ENCODE data around the gene TMEM273. TPM values are rescaled to one million over a fixed set of nuclear protein-coding genes. Genes with fewer than 3 reads are reported as not detected.

Gene TMEM273
- total RNA-seq, 4 donors from 2014 or later: 11.6 to 36.8 (median 25.1) TPM

DNA sequence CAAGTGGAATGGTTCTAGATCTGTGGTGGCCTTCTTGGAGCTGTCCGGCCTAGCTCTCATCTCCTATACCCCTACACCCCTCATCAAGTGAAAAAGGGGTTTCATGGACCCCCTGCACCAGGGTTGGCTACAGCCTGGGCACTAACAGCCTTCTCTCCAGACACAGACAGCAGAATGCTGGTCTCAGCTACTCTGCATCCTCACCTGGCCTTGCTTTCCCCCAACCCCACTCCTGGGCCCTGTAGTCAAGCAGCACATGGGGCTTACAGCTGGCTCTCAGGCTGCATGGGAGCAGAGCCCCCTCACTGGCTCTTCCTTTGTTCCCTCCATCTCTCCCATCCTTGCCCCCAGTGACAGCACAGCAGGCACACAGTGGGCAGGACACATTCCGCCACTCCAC lies 20.8 kb upstream of the TMEM273 start:
- no peak overlapping the region for H3K27ac ChIP-seq (replicated peaks in 1 of 4)
- no peak for TF ChIP-seq EP300 (IDR thresholded peaks at IDR 0.05)
- no peak for TF ChIP-seq POLR2AphosphoS5 (IDR thresholded peaks at IDR 0.05)
- TF ChIP-seq, protein P1, sequence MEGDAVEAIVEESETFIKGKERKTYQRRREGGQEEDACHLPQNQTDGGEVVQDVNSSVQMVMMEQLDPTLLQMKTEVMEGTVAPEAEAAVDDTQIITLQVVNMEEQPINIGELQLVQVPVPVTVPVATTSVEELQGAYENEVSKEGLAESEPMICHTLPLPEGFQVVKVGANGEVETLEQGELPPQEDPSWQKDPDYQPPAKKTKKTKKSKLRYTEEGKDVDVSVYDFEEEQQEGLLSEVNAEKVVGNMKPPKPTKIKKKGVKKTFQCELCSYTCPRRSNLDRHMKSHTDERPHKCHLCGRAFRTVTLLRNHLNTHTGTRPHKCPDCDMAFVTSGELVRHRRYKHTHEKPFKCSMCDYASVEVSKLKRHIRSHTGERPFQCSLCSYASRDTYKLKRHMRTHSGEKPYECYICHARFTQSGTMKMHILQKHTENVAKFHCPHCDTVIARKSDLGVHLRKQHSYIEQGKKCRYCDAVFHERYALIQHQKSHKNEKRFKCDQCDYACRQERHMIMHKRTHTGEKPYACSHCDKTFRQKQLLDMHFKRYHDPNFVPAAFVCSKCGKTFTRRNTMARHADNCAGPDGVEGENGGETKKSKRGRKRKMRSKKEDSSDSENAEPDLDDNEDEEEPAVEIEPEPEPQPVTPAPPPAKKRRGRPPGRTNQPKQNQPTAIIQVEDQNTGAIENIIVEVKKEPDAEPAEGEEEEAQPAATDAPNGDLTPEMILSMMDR (IDR thresholded peaks at IDR 0.05): no peak
- no peak for TF ChIP-seq POLR2A (IDR thresholded peaks at IDR 0.05; ENCODE audit: low read depth)
- H3K4me3 ChIP-seq: no peak overlapping the region
- H3K4me1 ChIP-seq: no peaks in the 10 kb centered on the region
- peaks cover 0 to 20% (median 0%) of the 10 kb centered on the region in 4 donors for H3K27me3 ChIP-seq
- no peaks in the 10 kb centered on the region for H3K36me3 ChIP-seq
- no peak for DNase-seq (ENCODE audit: extremely low spot score)
- H3K9me3 ChIP-seq: no peaks in the 10 kb centered on the region
- intact Hi-C loops (cut with DNase I): no loop called here
- 97% methylated on average over 2 of the region's 2 CpGs for WGBS

GRCh38 chr10:49207936-49208487 lies 19.8 kb upstream of the TMEM273 start:
- DNase-seq (ENCODE audit: extremely low spot score): no peak
- intact Hi-C loops (cut with DNase I): no loop called here
- TF ChIP-seq, protein P1 (IDR thresholded peaks at IDR 0.05): no peak
- TF ChIP-seq EP300 (IDR thresholded peaks at IDR 0.05) (no peak), POLR2AphosphoS5 (IDR thresholded peaks at IDR 0.05) (no peak), POLR2A (IDR thresholded peaks at IDR 0.05; ENCODE audit: low read depth) (no peak)

DNA sequence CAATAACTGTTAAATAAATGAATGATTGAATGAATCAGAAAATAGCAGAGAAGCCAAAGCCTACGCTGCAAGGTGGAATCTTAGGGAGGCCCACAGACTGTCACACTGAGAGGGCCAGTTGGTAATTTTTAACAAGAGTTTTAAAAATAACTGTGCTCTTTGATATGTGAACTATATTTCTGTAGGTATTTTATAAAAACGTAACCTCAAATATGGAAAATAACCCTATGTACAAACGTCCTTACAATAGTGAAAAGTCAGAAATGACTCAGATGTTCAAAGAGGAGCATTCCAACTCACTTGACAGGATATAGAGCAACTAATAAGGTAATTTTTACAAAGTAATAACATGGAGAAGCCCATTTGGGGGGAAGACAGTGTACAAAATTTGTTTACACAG lies 18.9 kb upstream of the TMEM273 start:
- DNase-seq (ENCODE audit: extremely low spot score): no peak
- Histone ChIP-seq H3K9me3 (no peaks in the 10 kb centered on the region), H3K4me3 (no peak overlapping the region), H3K27ac (replicated peaks in 1 of 4) (no peak overlapping the region), H3K36me3 (no peaks in the 10 kb centered on the region), H3K4me1 (no peaks in the 10 kb centered on the region), H3K27me3 (peaks cover 0 to 14% (median 0%) of the 10 kb centered on the region in 4 donors)
- intact Hi-C loops (cut with DNase I): no loop called here
- TF ChIP-seq, protein P1 (IDR thresholded peaks at IDR 0.05): no peak
- TF ChIP-seq POLR2A (IDR thresholded peaks at IDR 0.05; ENCODE audit: low read depth): no peak
- TF ChIP-seq POLR2AphosphoS5 (IDR thresholded peaks at IDR 0.05): no peak
- TF ChIP-seq EP300 (IDR thresholded peaks at IDR 0.05): no peak
- 83% methylated on average over 3 of the region's 3 CpGs for WGBS

More at GRCh38 chr10:49207936-49208487, 19.8 kb upstream of the TMEM273 start:
- H3K9me3 ChIP-seq: no peaks in the 10 kb centered on the region
- H3K27me3 ChIP-seq: peaks cover 0 to 16% (median 0%) of the 10 kb centered on the region in 4 donors
- no peak overlapping the region for H3K27ac ChIP-seq (replicated peaks in 1 of 4)
- no peaks in the 10 kb centered on the region for H3K4me1 ChIP-seq
- WGBS: 75% methylated on average over 9 of the region's 9 CpGs
- no peaks in the 10 kb centered on the region for H3K36me3 ChIP-seq
- no peak overlapping the region for H3K4me3 ChIP-seq

GRCh38 chr10:49205206-49205605 lies 17.0 kb upstream of the TMEM273 start:
- Histone ChIP-seq H3K9me3 (no peaks in the 10 kb centered on the region), H3K4me3 (no peak overlapping the region), H3K27me3 (peaks cover 0 to 14% (median 0%) of the 10 kb centered on the region in 4 donors), H3K27ac (replicated peaks in 1 of 4) (no peak overlapping the region), H3K4me1 (no peaks in the 10 kb centered on the region), H3K36me3 (no peaks in the 10 kb centered on the region)
- no peak for DNase-seq (ENCODE audit: extremely low spot score)
- intact Hi-C loops (cut with DNase I): no loop called here
- no peak for TF ChIP-seq POLR2AphosphoS5 (IDR thresholded peaks at IDR 0.05)
- TF ChIP-seq, protein P1 (IDR thresholded peaks at IDR 0.05): no peak
- 69% methylated on average over 3 of the region's 3 CpGs for WGBS

- no peak overlapping the region for H3K4me3 ChIP-seq
- H3K4me1 ChIP-seq: no peaks in the 10 kb centered on the region
- intact Hi-C loops (cut with DNase I): no loop called here
- DNase-seq (ENCODE audit: extremely low spot score): no peak
- no peaks in the 10 kb centered on the region for H3K9me3 ChIP-seq
- no peak overlapping the region for H3K27ac ChIP-seq (replicated peaks in 1 of 4)
- TF ChIP-seq POLR2AphosphoS5 (IDR thresholded peaks at IDR 0.05): no peak
- TF ChIP-seq EP300 (IDR thresholded peaks at IDR 0.05): no peak
- TF ChIP-seq, protein P1 (IDR thresholded peaks at IDR 0.05): no peak
- TF ChIP-seq POLR2A (IDR thresholded peaks at IDR 0.05; ENCODE audit: low read depth): no peak
- 86% methylated on average over 1 of the region's 1 CpG for WGBS
- H3K36me3 ChIP-seq: no peaks in the 10 kb centered on the region
- H3K27me3 ChIP-seq: peaks cover 0 to 14% (median 0%) of the 10 kb centered on the region in 4 donors
These were observed 15.9 kb upstream of the TMEM273 start for GRCh38 chr10:49204119-49204518.
